GM12864 (cell line): ENCODE data around the gene LANCL2.

Source experiments
- DNase-seq: peaks from one replicate; pipeline ENCODE4 v3.0.0-alpha.2; 2011; ENCODE audit warnings: low read depth
- H3K4me3 ChIP-seq: 2 replicates; pipeline ENCODE4 v1.5.1; 2011; ENCODE audit warnings: mild to moderate bottlenecking, low read depth, low read length, control low read depth
- TF ChIP-seq, protein P1 (sequence below): IDR thresholded peaks from 2 replicates; pipeline ENCODE4 v1.5.1; 2011; ENCODE audit warnings: low read depth, mild to moderate bottlenecking, moderate library complexity, low read length, control low read depth, inconsistent platforms; ENCODE audit errors: missing control alignments

LANCL2 gene

GRCh38 chr7:55476852-55477780 lies 112.0 kb downstream of the LANCL2 start:
- H3K4me3 ChIP-seq = no peak overlapping the region

GRCh38 chr7:55477781-55478374 lies 112.7 kb downstream of the LANCL2 start:
- TF ChIP-seq, protein P1, sequence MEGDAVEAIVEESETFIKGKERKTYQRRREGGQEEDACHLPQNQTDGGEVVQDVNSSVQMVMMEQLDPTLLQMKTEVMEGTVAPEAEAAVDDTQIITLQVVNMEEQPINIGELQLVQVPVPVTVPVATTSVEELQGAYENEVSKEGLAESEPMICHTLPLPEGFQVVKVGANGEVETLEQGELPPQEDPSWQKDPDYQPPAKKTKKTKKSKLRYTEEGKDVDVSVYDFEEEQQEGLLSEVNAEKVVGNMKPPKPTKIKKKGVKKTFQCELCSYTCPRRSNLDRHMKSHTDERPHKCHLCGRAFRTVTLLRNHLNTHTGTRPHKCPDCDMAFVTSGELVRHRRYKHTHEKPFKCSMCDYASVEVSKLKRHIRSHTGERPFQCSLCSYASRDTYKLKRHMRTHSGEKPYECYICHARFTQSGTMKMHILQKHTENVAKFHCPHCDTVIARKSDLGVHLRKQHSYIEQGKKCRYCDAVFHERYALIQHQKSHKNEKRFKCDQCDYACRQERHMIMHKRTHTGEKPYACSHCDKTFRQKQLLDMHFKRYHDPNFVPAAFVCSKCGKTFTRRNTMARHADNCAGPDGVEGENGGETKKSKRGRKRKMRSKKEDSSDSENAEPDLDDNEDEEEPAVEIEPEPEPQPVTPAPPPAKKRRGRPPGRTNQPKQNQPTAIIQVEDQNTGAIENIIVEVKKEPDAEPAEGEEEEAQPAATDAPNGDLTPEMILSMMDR = no peak
- DNase-seq = no peak
- H3K4me3 ChIP-seq = no peak overlapping the region

More at GRCh38 chr7:55476852-55477780, 112.0 kb downstream of the LANCL2 start:
- TF ChIP-seq, protein P1 = no peak
- DNase-seq = no peak

GRCh38 chr7:55478700-55479099 lies 113.6 kb downstream of the LANCL2 start:
- H3K4me3 ChIP-seq = no peak overlapping the region
- DNase-seq = no peak
- TF ChIP-seq, protein P1 = no peak

DNA sequence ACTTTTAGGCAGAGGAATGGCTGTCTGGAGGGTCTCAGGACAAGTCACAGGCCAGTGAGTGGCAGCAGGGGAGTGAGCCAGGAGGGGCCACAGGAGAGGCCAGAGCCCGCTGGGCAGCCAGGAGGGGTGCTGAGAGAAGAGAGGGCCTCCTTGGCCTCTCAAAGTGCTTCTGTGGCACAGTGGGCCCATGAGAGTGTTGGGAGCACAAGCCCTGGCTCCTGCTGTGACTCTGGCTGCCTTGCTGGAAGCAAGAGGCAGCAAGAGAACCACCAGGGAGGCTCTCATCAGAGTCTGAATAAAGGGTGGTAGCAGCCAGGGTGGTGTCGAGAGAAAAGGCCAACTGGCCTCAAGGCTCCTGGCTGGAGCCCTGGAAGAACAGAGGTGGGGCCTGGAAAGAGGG lies 116.0 kb downstream of the LANCL2 start:
- no peak for DNase-seq
- no peak overlapping the region for H3K4me3 ChIP-seq
- TF ChIP-seq, protein P1 = no peak

- no peak for DNase-seq
- H3K4me3 ChIP-seq = no peak overlapping the region
- TF ChIP-seq, protein P1 = no peak
Measured at GRCh38 chr7:55483046-55483445, 117.9 kb downstream of the LANCL2 start.
